H1 (cell line): ENCODE data around the gene ADCY9. TPM values are rescaled to one million over a fixed set of nuclear protein-coding genes. Genes with fewer than 3 reads are reported as not detected.
A peak's percentile ranks its signal among the peaks of the same experiment; 100 is the strongest.

Source experiments
- CTCF ChIA-PET: fragments of 300-600 bp; sonication (Branson Sonifier 250); formaldehyde crosslinking; loops from one replicate; lab custom pipeline; 2021; ENCODE audit not compliant: partially characterized antibody; lab: Charles Lee
- POLR2A ChIA-PET: fragments of 300-600 bp; sonication (Branson Sonifier 250); formaldehyde crosslinking; loops from one replicate; lab custom pipeline; 2021; ENCODE audit warnings: inconsistent platforms; ENCODE audit not compliant: partially characterized antibody; lab: Charles Lee
- DNase-seq, 2 experiments: peaks; one replicate each; pipeline versions ENCODE4 v3.0.0 to v3.0.0-alpha.2; 2010 to 2022; ENCODE audit warnings: low spot score in 2 of 2, low read depth in 1 of 2, mixed read lengths in 1 of 2
- FAIRE-seq: peaks from 2 replicates; lab custom pipeline; 2011; peaks lifted over from hg19 to GRCh38; lab: Jason Lieb, UNC
- H2AFZ ChIP-seq: 2 replicates; pipeline ENCODE4 v1.8.1; 2012; ENCODE audit warnings: low read length, inconsistent platforms
- H2AK5ac ChIP-seq: 2 replicates; pipeline ENCODE4 v1.6.1; 2013; ENCODE audit warnings: low read depth, low read length
- H2BK120ac ChIP-seq: replicated peaks from 2 replicates; pipeline ENCODE3; 2013; ENCODE audit warnings: low read depth, low read length, inconsistent platforms
- H2BK12ac ChIP-seq: 2 replicates; pipeline ENCODE4 v1.6.1; 2013; ENCODE audit warnings: low read depth, low read length
- H2BK15ac ChIP-seq: 2 replicates; pipeline ENCODE4 v1.6.1; 2013; ENCODE audit warnings: low read length
- H2BK20ac ChIP-seq: 2 replicates; pipeline ENCODE4 v1.6.1; 2013; ENCODE audit warnings: low read length
- H2BK5ac ChIP-seq: 2 replicates; pipeline ENCODE4 v1.6.1; 2013; ENCODE audit warnings: low read depth, low read length
- H3K14ac ChIP-seq: 2 replicates; pipeline ENCODE4 v1.6.1; 2013; ENCODE audit warnings: inconsistent platforms; ENCODE audit not compliant: insufficient read length
- H3K18ac ChIP-seq: 2 replicates; pipeline ENCODE4 v1.6.1; 2013; ENCODE audit warnings: low read length; ENCODE audit errors: extremely low read depth
- H3K23ac ChIP-seq: 2 replicates; pipeline ENCODE4 v1.6.1; 2013; ENCODE audit warnings: inconsistent platforms; ENCODE audit not compliant: insufficient read length
- H3K23me2 ChIP-seq: 2 replicates; pipeline ENCODE4 v1.6.1; 2013; ENCODE audit warnings: low read depth, low read length
- H3K27ac ChIP-seq: 2 replicates; pipeline ENCODE4 v1.6.1; 2011; ENCODE audit warnings: low read depth, low read length, inconsistent platforms
- H3K27me3 ChIP-seq, 4 experiments: replicated peaks in 1 of 4; 1 replicate in 1 of 4; 2 replicates in 3 of 4; pipeline versions ENCODE4 v1.6.1 to v1.8.1; 2011 to 2013; ENCODE audit warnings: low read length in 3 of 4, mild to moderate bottlenecking in 3 of 4, inconsistent platforms in 2 of 4, mixed read lengths in 2 of 4, moderate library complexity in 1 of 4; ENCODE audit not compliant: control insufficient read depth in 3 of 4, insufficient read depth in 3 of 4; ENCODE audit errors: extremely low read depth in 1 of 4
- H3K36me3 ChIP-seq, 4 experiments: 2 replicates each; pipeline versions ENCODE4 v1.6.1 to v1.8.1; 2011 to 2013; ENCODE audit warnings: mild to moderate bottlenecking in 4 of 4, low read length in 3 of 4, moderate library complexity in 2 of 4, control low read depth in 1 of 4, inconsistent platforms in 1 of 4; ENCODE audit not compliant: insufficient read depth in 4 of 4, control insufficient read depth in 2 of 4
- H3K4ac ChIP-seq: replicated peaks from 2 replicates; pipeline ENCODE3; 2013; ENCODE audit warnings: low read length, low read depth, mixed read lengths, inconsistent platforms; ENCODE audit not compliant: insufficient read length
- H3K4me1 ChIP-seq, 4 experiments: replicated peaks in 1 of 4; 1 replicate in 1 of 4; 2 replicates in 3 of 4; pipeline versions ENCODE4 v1.6.1 to v1.8.1; 2011 to 2013; ENCODE audit warnings: low read length in 3 of 4, inconsistent platforms in 2 of 4, mixed read lengths in 1 of 4; ENCODE audit not compliant: insufficient read depth in 4 of 4, control insufficient read depth in 3 of 4
- H3K4me2 ChIP-seq, 2 experiments: 2 replicates each; pipeline versions ENCODE4 v1.6.1 to v1.8.1; 2011 to 2013; ENCODE audit warnings: low read depth in 2 of 2, low read length in 2 of 2, control low read depth in 1 of 2, inconsistent platforms in 1 of 2, mild to moderate bottlenecking in 1 of 2; ENCODE audit not compliant: insufficient read depth in 1 of 2
- H3K4me3 ChIP-seq, 4 experiments: fragments of 200-600, 300-600 bp in 1 of 4; sonication (generic), shearing (Covaris generic), sonication (Bioruptor Twin) in 1 of 4; 2 replicates each; pipeline versions ENCODE4 v1.5.1 to v1.8.1; 2011 to 2016; ENCODE audit warnings: low read length in 4 of 4, low read depth in 3 of 4, control low read depth in 2 of 4, inconsistent platforms in 2 of 4, mild to moderate bottlenecking in 2 of 4, mixed read lengths in 1 of 4, moderate library complexity in 1 of 4; ENCODE audit not compliant: insufficient read depth in 2 of 4; ENCODE audit errors: extremely low read depth in 1 of 4
- H3K56ac ChIP-seq: replicated peaks from 2 replicates; pipeline ENCODE3; 2013; ENCODE audit warnings: low read depth, mild to moderate bottlenecking, mixed read lengths, low read length, inconsistent platforms; ENCODE audit not compliant: insufficient read length
- H3K79me1 ChIP-seq: 2 replicates; pipeline ENCODE4 v1.6.1; 2013; ENCODE audit warnings: low read depth, low read length, control low read depth
- H3K79me2 ChIP-seq, 2 experiments: 2 replicates each; pipeline versions ENCODE4 v1.6.1 to v1.8.1; 2012 to 2013; ENCODE audit warnings: low read length in 2 of 2, mild to moderate bottlenecking in 2 of 2, inconsistent platforms in 1 of 2; ENCODE audit not compliant: insufficient read depth in 2 of 2, control insufficient read depth in 1 of 2
- H3K9ac ChIP-seq, 4 experiments: replicated peaks in 1 of 4; 1 replicate in 1 of 4; 2 replicates in 3 of 4; pipeline versions ENCODE4 v1.6.1 to v1.8.1; 2011 to 2013; ENCODE audit warnings: low read depth in 3 of 4, low read length in 3 of 4, control low read depth in 2 of 4, mild to moderate bottlenecking in 2 of 4, moderate library complexity in 2 of 4, inconsistent platforms in 1 of 4; ENCODE audit errors: extremely low read depth in 1 of 4
- H3K9me3 ChIP-seq, 2 experiments: 2 replicates each; pipeline versions ENCODE4 v1.6.1 to v1.8.1; 2012 to 2013; ENCODE audit warnings: mild to moderate bottlenecking in 2 of 2, moderate library complexity in 2 of 2, control low read depth in 1 of 2, inconsistent platforms in 1 of 2, low read depth in 1 of 2, low read length in 1 of 2, mixed read lengths in 1 of 2; ENCODE audit not compliant: insufficient read depth in 2 of 2
- H4K20me1 ChIP-seq, 2 experiments: replicated peaks in 1 of 2; 2 replicates each; pipeline versions ENCODE3 to v1.8.1; 2011 to 2013; ENCODE audit warnings: inconsistent platforms in 2 of 2, low read length in 2 of 2, mild to moderate bottlenecking in 1 of 2; ENCODE audit not compliant: insufficient read depth in 2 of 2, control insufficient read depth in 1 of 2
- H4K5ac ChIP-seq: 2 replicates; pipeline ENCODE4 v1.6.1; 2013; ENCODE audit warnings: low read length, low read depth, mixed read lengths, inconsistent platforms; ENCODE audit not compliant: insufficient read length
- H4K8ac ChIP-seq: 2 replicates; pipeline ENCODE4 v1.8.0; 2013; ENCODE audit warnings: mild to moderate bottlenecking, moderate library complexity, low read length, inconsistent platforms; ENCODE audit not compliant: insufficient read depth; ENCODE audit errors: extremely low read depth
- H4K91ac ChIP-seq: replicated peaks from 2 replicates; pipeline ENCODE3; 2013; ENCODE audit warnings: low read length, mixed read lengths, inconsistent platforms; ENCODE audit not compliant: insufficient read length
- ASH2L ChIP-seq: fragments of 200-600, 300-600 bp; sonication (generic); IDR thresholded peaks from one replicate; pipeline ENCODE4 v1.7.1; 2017; ENCODE audit warnings: low read length
- CTBP2 ChIP-seq: IDR thresholded peaks from 2 replicates; pipeline ENCODE4 v1.7.0; 2011; ENCODE audit warnings: borderline replicate concordance, mild to moderate bottlenecking, moderate library complexity, mixed read lengths, low read length; ENCODE audit not compliant: insufficient read depth, insufficient read length
- WGBS, 2 experiments: shearing (Covaris generic) in 1 of 2; methylation state at CpG; one replicate each; pipeline versions ENCODE4 v1.1.6 to v1.1.7; 2013 to 2015; ENCODE audit warnings: low lambda C conversion rate in 2 of 2, mixed read lengths in 2 of 2, inconsistent platforms in 1 of 2, low coverage in 1 of 2, missing lambda C conversion rate in 1 of 2; ENCODE audit not compliant: insufficient replicate concordance in 2 of 2, insufficient coverage in 1 of 2, insufficient read length in 1 of 2; ENCODE audit errors: extremely low coverage in 1 of 2, missing lambda C conversion rate in 1 of 2; 5-methylcytosine and 5-hydroxymethylcytosine counted together
- polyA plus RNA-seq, 7 experiments: library from polyadenylated mRNA; depleted of rRNA in 3 of 7; stranded (reverse) in 5 of 7; unstranded in 2 of 7; fragments of >200 nt in 5 of 7; fragments of 200-250 nt in 2 of 7; gene quantifications; 1 replicate in 5 of 7; 2 replicates in 1 of 7; 4 replicates in 1 of 7; pipeline versions ENCODE4 v1.2.1 to v1.2.3, GENCODE V29; 2011 to 2013; ENCODE audit warnings: missing spikeins in 2 of 7, mixed read lengths in 2 of 7
- total RNA-seq: library from RNA; stranded (reverse); fragmentation: NEBNext Ultra II Directional; extraction: Animal tissue kit (Norgen Biotek cat#: 25700); gene quantifications from 2 replicates; pipeline ENCODE4 v1.2.1, GENCODE V29; 2021

ADCY9 gene
- total and polyA plus RNA-seq, 2 of the 8 experiments (the other 6 are each of a cell fraction or from before 2014, with no cell fraction given), result 5.4 to 13.1 TPM

- no peaks in the 10 kb centered on the region for H3K23me2 ChIP-seq
- FAIRE-seq, result no peak
- CTCF ChIA-PET, result interaction anchor here (2.0 kb wide), 1 partner anchor 36 kb away, joined by 5 read pairs; no protein-coding TSS in a partner anchor
- no peak for TF ChIP-seq CTBP2
- TF ChIP-seq ASH2L, result no peak
Observed at GRCh38 chr16:4019371-4019791, 96.9 kb downstream of the ADCY9 start.

More at GRCh38 chr16:4019371-4019791, 96.9 kb downstream of the ADCY9 start:
- H2BK20ac ChIP-seq, result no peak overlapping the region
- H3K14ac ChIP-seq, result no peak overlapping the region
- no peak overlapping the region for H2AK5ac ChIP-seq
- H2AFZ ChIP-seq, result no peak overlapping the region
- H3K79me1 ChIP-seq, result no peaks in the 10 kb centered on the region
- DNase-seq, result no peak
- no peak overlapping the region for H4K5ac ChIP-seq
- H3K18ac ChIP-seq, result no peak overlapping the region; the same call in 1 of the 2 replicates
- no peak overlapping the region for H3K4me3 ChIP-seq
- no peak overlapping the region for H3K56ac ChIP-seq
- H4K20me1 ChIP-seq, result no peaks in the 10 kb centered on the region
- no peak overlapping the region for H4K91ac ChIP-seq
- H3K27me3 ChIP-seq, result no peaks in the 10 kb centered on the region
- H2BK12ac ChIP-seq, result 0 out of 2 replicates have a peak overlapping the region, but pooled peaks have one; percentile 55
- no peak overlapping the region for H3K4me2 ChIP-seq
- no peak overlapping the region for H2BK5ac ChIP-seq
- peaks cover 0 to 6% (median 4%) of the 10 kb centered on the region in 4 experiments; a peak in 3 of 7 replicates for H3K4me1 ChIP-seq
- H3K9ac ChIP-seq, result no peak overlapping the region
- WGBS, 2 experiments, result 87% methylated on average over 5 of the region's 5 CpGs; no CpG with 5 or more reads in 1 of the 2 experiments
- 0 out of 2 replicates have a peak overlapping the region, but pooled peaks have one; percentile 46 for H2BK15ac ChIP-seq
- no peak overlapping the region for H2BK120ac ChIP-seq
- no peak overlapping the region for H3K27ac ChIP-seq
- no peak overlapping the region for H3K4ac ChIP-seq
- no peaks in the 10 kb centered on the region for H3K9me3 ChIP-seq
- POLR2A ChIA-PET, result no interaction called here
- H4K8ac ChIP-seq, result no peak overlapping the region; the same call in 1 of the 2 replicates
- no peaks in the 10 kb centered on the region for H3K36me3 ChIP-seq
- H3K23ac ChIP-seq, result no peak overlapping the region
- H3K79me2 ChIP-seq, result no peaks in the 10 kb centered on the region
